H9 (cell line): ENCODE results near the gene LEPROT. TPM values are rescaled to one million over a fixed set of nuclear protein-coding genes. Genes with fewer than 3 reads are reported as not detected.

ENCODE experiments used
- DNase-seq: peaks from one replicate; pipeline ENCODE4 v3.0.0-alpha.2; 2017
- H2AFZ ChIP-seq: one replicate; pipeline ENCODE4 v1.6.1; 2013; ENCODE audit warnings: mild to moderate bottlenecking, low read length, control low read depth, moderate library complexity
- H2AK5ac ChIP-seq: 2 replicates; pipeline ENCODE4 v1.6.1; 2013; ENCODE audit warnings: low read length, control low read depth, mixed read lengths; ENCODE audit not compliant: insufficient read length
- H2BK120ac ChIP-seq: one replicate; pipeline ENCODE4 v1.6.1; 2013; ENCODE audit warnings: low read depth, mild to moderate bottlenecking, low read length, control low read depth, inconsistent platforms; ENCODE audit not compliant: poor library complexity, severe bottlenecking
- H2BK12ac ChIP-seq: 2 replicates; pipeline ENCODE4 v1.6.1; 2013; ENCODE audit warnings: low read length, control low read depth, mixed read lengths, low read depth; ENCODE audit not compliant: insufficient read length
- H2BK15ac ChIP-seq: 2 replicates; pipeline ENCODE4 v1.6.1; 2013; ENCODE audit warnings: low read depth, low read length, control low read depth
- H2BK20ac ChIP-seq: one replicate; pipeline ENCODE4 v1.6.1; 2013; ENCODE audit warnings: low read depth, mild to moderate bottlenecking, low read length, control low read depth, inconsistent platforms; ENCODE audit not compliant: poor library complexity, severe bottlenecking
- H2BK5ac ChIP-seq: 2 replicates; pipeline ENCODE4 v1.6.1; 2013; ENCODE audit warnings: low read length, control low read depth, mixed read lengths; ENCODE audit not compliant: insufficient read length
- H3K14ac ChIP-seq: 2 replicates; pipeline ENCODE4 v1.6.1; 2013; ENCODE audit warnings: low read length, control low read depth; ENCODE audit not compliant: insufficient read depth
- H3K18ac ChIP-seq: 2 replicates; pipeline ENCODE4 v1.6.1; 2013; ENCODE audit warnings: low read depth, mild to moderate bottlenecking, mixed read lengths, low read length, control low read depth; ENCODE audit not compliant: insufficient read length
- H3K23ac ChIP-seq: 2 replicates; pipeline ENCODE4 v1.6.1; 2013; ENCODE audit warnings: low read length, control low read depth, mixed read lengths, low read depth; ENCODE audit not compliant: insufficient read length
- H3K23me2 ChIP-seq: 2 replicates; pipeline ENCODE4 v1.6.1; 2013; ENCODE audit warnings: low read depth, mild to moderate bottlenecking, mixed read lengths, low read length, control low read depth; ENCODE audit not compliant: insufficient read length, poor library complexity, severe bottlenecking
- H3K27ac ChIP-seq: 2 replicates; pipeline ENCODE4 v1.5.1; 2013; ENCODE audit warnings: low read length, control low read depth, mixed read lengths, low read depth; ENCODE audit not compliant: insufficient read length
- H3K27me3 ChIP-seq: 2 replicates; pipeline ENCODE4 v1.6.1; 2013; ENCODE audit warnings: low read length, control low read depth, inconsistent platforms; ENCODE audit not compliant: insufficient read depth
- H3K4ac ChIP-seq: 2 replicates; pipeline ENCODE4 v1.6.1; 2013; ENCODE audit warnings: low read depth, mild to moderate bottlenecking, control low read depth, inconsistent platforms, low read length, moderate library complexity
- H3K4me1 ChIP-seq: 2 replicates; pipeline ENCODE4 v1.6.1; 2013; ENCODE audit warnings: low read length, control low read depth, inconsistent platforms; ENCODE audit not compliant: insufficient read depth
- H3K4me2 ChIP-seq: 2 replicates; pipeline ENCODE4 v1.6.1; 2013; ENCODE audit warnings: low read length, control low read depth, mixed read lengths; ENCODE audit not compliant: insufficient read length, insufficient read depth
- H3K56ac ChIP-seq: 2 replicates; pipeline ENCODE4 v1.6.1; 2013; ENCODE audit warnings: low read depth, mild to moderate bottlenecking, mixed read lengths, low read length, control low read depth; ENCODE audit not compliant: insufficient read length
- H3K79me1 ChIP-seq: 2 replicates; pipeline ENCODE4 v1.6.1; 2013; ENCODE audit warnings: low read depth, mild to moderate bottlenecking, moderate library complexity, low read length, control low read depth, inconsistent platforms; ENCODE audit not compliant: insufficient read depth, poor library complexity, severe bottlenecking
- H3K79me2 ChIP-seq: 2 replicates; pipeline ENCODE4 v1.6.1; 2013; ENCODE audit warnings: low read length, control low read depth, inconsistent platforms; ENCODE audit not compliant: insufficient read depth
- H3K9ac ChIP-seq: 2 replicates; pipeline ENCODE4 v1.6.1; 2013; ENCODE audit warnings: low read length, control low read depth, mixed read lengths; ENCODE audit not compliant: insufficient read length; ENCODE audit errors: extremely low read depth
- H3K9me3 ChIP-seq: one replicate; pipeline ENCODE4 v1.6.1; 2013; ENCODE audit warnings: low read depth, low read length, inconsistent platforms; ENCODE audit not compliant: control insufficient read depth
- H3T11ph ChIP-seq: one replicate; pipeline ENCODE4 v1.6.1; 2013; ENCODE audit warnings: mild to moderate bottlenecking, low read length, control low read depth, inconsistent platforms
- H4K20me1 ChIP-seq: one replicate; pipeline ENCODE4 v1.6.1; 2013; ENCODE audit not compliant: control insufficient read depth, insufficient read length, insufficient read depth
- H4K5ac ChIP-seq: 2 replicates; pipeline ENCODE4 v1.6.1; 2013; ENCODE audit warnings: low read depth, mild to moderate bottlenecking, mixed read lengths, low read length, control low read depth; ENCODE audit not compliant: insufficient read length
- H4K8ac ChIP-seq: replicated peaks from 2 replicates; pipeline ENCODE4 v1.6.1; 2013; ENCODE audit warnings: low read length, control low read depth, mixed read lengths, low read depth; ENCODE audit not compliant: insufficient read length
- H4K91ac ChIP-seq: 2 replicates; pipeline ENCODE4 v1.6.1; 2013; ENCODE audit warnings: low read depth, mild to moderate bottlenecking, moderate library complexity, mixed read lengths, low read length, control low read depth; ENCODE audit not compliant: insufficient read length
- H3K27ac Mint-ChIP-seq, 3 experiments: 2 replicates in 2 of 3; 3 replicates in 1 of 3; pipeline ENCODE4 v1.8.0; 2020 to 2021; ENCODE audit warnings: mixed read lengths in 3 of 3, mild to moderate bottlenecking in 1 of 3, moderate library complexity in 1 of 3
- H3K27me3 Mint-ChIP-seq: 2 replicates; pipeline ENCODE4 v1.8.0; 2021; ENCODE audit warnings: low read depth, mild to moderate bottlenecking, moderate library complexity, mixed read lengths
- H3K36me3 Mint-ChIP-seq, 3 experiments: 2 replicates in 2 of 3; 3 replicates in 1 of 3; pipeline ENCODE4 v1.8.0; 2020 to 2021; ENCODE audit warnings: low read depth in 3 of 3, mixed read lengths in 3 of 3; ENCODE audit not compliant: insufficient read depth in 1 of 3
- H3K4me1 Mint-ChIP-seq, 2 experiments: 2 replicates each; pipeline ENCODE4 v1.8.0; 2020; ENCODE audit warnings: mixed read lengths in 2 of 2
- H3K4me3 Mint-ChIP-seq, 2 experiments: 2 replicates in 1 of 2; 3 replicates in 1 of 2; pipeline ENCODE4 v1.8.0; 2020 to 2021; ENCODE audit warnings: mild to moderate bottlenecking in 2 of 2, mixed read lengths in 2 of 2, moderate library complexity in 1 of 2
- H3K9me3 Mint-ChIP-seq, 2 experiments: 2 replicates in 1 of 2; 3 replicates in 1 of 2; pipeline ENCODE4 v1.8.0; 2020; ENCODE audit warnings: mild to moderate bottlenecking in 2 of 2, mixed read lengths in 2 of 2, moderate library complexity in 1 of 2
- CTCF ChIP-seq: fragments of 200-600 bp; sonication (generic); conservative IDR thresholded peaks from 3 replicates; pipeline ENCODE4 v1.8.0; 2021; ENCODE audit warnings: antibody characterized with exemption, mild to moderate bottlenecking
- WGBS: extraction: QIAGEN DNeasy Blood & Tissue Kit; methylation state at CpG from one replicate; pipeline ENCODE4 v1.1.7; 2013; ENCODE audit warnings: missing lambda C conversion rate, low lambda C conversion rate, mixed read lengths; ENCODE audit not compliant: insufficient read length; ENCODE audit errors: extremely low coverage; 5-methylcytosine and 5-hydroxymethylcytosine counted together
- total RNA-seq: library from RNA; stranded (reverse); gene quantifications from 2 replicates; pipeline ENCODE4 v1.2.1, GENCODE V29; 2021

The LEPROT gene
- total RNA-seq, 1 experiment from 2014 or later: 32.6 TPM

- Histone ChIP-seq H2BK15ac (no peak overlapping the region), H4K20me1 (no peaks in the 10 kb centered on the region), H3K4ac (no peak overlapping the region), H3K27me3 (no peaks in the 10 kb centered on the region), H2BK120ac (no peak overlapping the region), H2BK5ac (no peak overlapping the region), H3K14ac (no peak overlapping the region), H4K8ac (no peak overlapping the region), H3K23me2 (peaks cover 9% of the 10 kb centered on the region), H3K79me2 (peaks cover 10% of the 10 kb centered on the region; the same call in 1 of the 2 replicates), H3K4me1 (peaks cover 7% of the 10 kb centered on the region; the same call in 1 of the 2 replicates), H2BK12ac (no peak overlapping the region), H3K27ac (no peak overlapping the region), H3T11ph (no peak overlapping the region), H3K9me3 (no peaks in the 10 kb centered on the region), H4K91ac (no peak overlapping the region), H3K18ac (no peak overlapping the region), H2BK20ac (no peak overlapping the region), H3K4me2 (no peak overlapping the region), H2AK5ac (no peak overlapping the region), H4K5ac (no peak overlapping the region), H3K23ac (no peak overlapping the region), H3K79me1 (peaks cover 4% of the 10 kb centered on the region), H3K9ac (no peak overlapping the region), H3K56ac (no peak overlapping the region), H2AFZ (no peak overlapping the region)
- Mint-ChIP-seq H3K27me3 (no peaks in the 10 kb centered on the region), H3K4me1 (peaks cover 22 to 40% of the 10 kb centered on the region in 2 experiments), H3K4me3 (no peak overlapping the region), H3K9me3 (no peaks in the 10 kb centered on the region), H3K36me3 (peaks cover 9 to 33% (median 19%) of the 10 kb centered on the region in 3 experiments; a peak in 6 of 7 replicates), H3K27ac (peak overlapping the region in 2 of 3 experiments; percentile 86 to 90; a peak in 4 of 7 replicates)
- no peak for TF ChIP-seq CTCF
- no CpG with 5 or more reads among the region's 2 CpGs for WGBS
- DNase-seq: no peak
Measured at GRCh38 chr1:65423884-65424572, 3.6 kb downstream of the LEPROT start.
